NCI-H2227 treated with DMSO at 0.1 percent for 48 hours (cell line): ENCODE data around the gene CACNG5.

Experiments
- DNase-seq: peaks from one replicate; lab custom pipeline; 2025; lab: John Stamatoyannopoulos, UW

CACNG5 gene

DNA sequence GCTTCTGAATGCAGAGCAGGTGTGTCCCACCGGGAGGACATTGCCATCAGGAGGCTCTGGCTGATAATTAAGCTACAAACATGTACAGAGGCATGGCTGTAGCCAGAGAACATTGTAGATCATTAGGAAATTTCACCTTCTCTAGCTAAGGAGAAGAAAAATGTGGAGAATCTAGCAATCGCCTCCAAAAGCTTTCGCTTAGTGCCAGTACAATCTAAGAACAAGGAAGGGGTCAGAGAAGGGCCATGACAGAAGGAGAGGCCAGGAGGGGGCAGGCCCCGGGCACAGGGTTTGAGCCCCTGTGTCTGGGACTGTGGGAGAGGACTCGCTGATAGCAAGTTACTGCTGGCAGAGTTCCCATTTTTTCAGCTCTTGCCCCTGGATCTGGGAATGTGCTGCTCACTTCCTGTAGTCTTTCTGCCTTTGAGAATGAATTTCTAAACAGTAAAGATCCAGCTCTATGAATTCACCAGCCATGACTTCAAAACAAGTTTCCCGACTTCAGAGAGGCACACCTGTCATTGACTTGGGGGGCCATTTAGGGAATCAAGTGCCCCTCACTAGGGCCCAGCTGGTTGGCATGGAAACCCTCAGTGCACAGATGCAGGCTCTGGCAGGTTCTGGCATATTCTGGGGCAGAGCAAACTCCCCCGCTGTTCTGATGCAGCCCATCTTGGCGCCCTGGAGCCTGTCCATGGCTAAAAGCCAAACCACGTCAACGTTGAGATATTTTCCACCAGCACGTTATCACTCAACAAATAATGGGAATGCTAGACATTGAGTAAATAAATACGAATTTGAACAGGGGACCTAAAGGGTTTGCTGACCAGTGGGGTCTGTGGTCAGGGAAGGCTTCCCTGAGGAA lies 70.1 kb downstream of the CACNG5 start:
- no peak for DNase-seq

DNA sequence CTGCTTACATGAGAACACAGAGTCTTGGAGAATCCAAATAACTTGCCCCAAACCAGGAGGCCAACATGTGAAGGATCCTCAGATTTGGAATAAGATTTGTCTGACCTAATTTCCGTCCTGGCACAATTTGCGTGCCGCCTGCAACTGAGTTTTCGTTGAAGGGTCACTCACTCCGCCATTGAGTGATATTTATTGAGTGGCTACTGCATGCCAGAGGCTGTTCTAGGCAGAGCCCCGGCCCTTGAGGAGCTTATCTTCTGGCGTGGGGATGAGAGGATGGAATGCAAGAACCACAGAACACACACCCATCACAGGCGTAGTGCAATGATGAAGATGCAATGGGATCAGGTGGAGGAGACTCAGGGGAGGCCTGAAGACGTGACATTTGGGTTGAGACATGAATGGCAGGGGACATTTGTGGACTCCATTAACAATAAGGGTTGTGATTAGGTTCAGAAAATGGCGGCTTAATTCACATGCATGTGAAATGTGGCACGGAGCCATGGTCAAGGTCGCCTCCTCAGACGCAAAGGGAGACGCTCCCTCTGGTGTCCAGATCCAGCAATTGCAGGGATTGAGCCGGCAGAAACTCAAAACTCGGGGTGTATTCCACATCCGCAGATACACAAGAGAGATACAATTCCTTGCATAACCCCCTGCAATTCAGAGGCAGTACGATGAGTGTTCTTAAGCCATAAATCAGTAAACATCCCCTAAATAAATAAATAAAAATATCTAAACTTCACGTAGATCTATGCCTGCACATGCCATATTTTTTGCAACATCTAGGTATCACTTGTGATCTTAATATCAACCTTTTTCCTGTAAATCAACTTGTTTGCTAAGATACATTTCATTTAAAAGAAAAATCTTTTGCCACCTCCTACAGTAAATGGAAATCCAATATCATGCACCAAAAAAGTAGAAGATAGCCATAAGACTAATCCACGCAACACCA lies 71.7 kb downstream of the CACNG5 start:
- DNase-seq: peak; percentile 80

DNA sequence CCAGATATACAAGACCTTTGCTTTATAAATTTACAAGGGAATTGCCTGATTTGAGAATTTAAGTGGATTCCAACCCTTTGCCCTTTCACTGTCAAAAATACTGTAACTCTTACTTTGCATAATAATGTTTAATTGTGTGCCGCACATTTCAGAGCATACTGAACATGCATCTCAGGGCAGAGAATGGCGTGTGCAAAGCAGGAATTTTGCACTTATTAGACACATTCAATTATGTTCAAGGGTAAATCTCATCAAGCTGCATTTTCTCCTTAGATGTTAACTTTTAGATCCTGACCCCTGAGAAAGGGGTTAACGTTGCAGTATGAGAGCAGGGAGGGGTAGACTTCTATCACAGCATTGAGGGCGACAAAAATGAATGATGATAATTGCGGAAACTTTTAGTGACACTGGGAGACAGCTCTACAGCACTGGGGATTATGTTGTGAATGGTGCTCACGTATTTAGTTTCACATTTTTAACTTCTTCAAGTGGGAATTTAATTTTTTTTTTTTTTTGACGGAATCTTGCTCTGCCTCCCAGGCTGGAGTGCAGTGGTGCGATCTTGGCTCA lies 75.0 kb downstream of the CACNG5 start:
- no peak for DNase-seq

DNA sequence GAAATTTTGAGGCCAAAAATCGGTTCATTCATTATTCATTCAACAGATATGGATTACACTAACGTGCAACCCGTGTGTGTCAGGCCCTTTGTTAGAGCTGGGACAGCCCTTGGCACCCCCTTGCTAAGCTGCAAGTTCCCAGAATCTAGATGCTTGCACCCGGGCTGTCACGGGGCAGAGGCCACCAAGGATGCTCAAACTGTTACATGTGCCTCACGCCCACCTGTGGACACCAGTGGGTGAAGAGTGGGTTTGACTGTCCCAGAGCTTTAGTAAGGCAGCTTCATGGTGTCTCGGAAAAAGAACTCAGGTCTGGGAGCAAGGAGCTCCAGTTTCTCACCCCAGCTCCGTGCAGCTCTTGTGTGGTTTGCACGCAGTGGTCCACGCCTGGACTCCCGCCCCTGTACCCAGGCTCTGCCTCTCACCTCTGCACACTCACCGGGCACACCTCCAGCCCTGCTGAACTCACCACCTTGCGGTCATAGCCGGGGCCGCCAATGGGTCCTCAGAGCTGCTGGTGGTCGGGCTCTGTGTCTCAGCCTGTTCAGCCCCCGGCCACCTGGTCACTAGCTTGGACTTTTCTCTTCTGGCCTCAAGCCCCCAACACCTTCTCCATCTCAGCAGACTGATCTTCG lies 75.9 kb downstream of the CACNG5 start:
- DNase-seq: no peak

DNA sequence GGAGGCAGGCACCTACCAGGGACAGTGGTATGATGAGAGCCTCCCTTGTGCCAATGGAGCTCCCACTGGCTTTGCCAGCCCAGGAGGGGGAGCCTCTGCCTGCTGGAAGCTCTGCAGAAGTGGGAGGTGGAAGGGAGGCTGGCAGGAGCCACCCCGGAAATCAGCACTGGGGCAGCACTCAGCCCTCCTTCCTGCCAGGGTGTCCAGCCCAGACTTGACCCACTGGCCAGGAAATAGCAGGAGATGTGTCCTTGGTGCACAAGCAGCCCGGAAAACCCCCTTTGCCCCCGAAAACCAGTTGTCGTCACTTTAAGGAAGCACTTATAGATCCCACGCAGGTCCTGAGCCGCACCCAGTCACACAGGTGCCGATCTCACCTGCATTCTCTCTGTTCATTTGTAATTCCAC lies 80.3 kb downstream of the CACNG5 start:
- no peak for DNase-seq

DNA sequence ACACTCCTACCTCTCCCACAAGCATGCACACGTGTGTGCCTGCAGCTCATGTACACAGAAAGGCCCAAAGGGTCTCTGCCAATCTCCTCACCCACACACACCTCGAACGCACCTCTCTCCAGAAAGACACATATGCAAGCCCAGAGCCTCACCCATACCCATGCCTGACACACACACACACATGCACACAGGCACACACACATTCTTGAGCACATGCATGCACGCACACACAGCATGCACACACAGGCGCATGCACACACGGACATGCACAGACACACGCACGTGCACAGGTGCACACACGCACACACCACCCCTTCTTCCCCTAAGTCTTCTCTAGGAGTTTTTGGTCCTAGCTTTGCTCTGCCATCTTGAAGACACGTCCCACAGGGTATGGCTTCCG lies 80.9 kb downstream of the CACNG5 start:
- no peak for DNase-seq

DNA sequence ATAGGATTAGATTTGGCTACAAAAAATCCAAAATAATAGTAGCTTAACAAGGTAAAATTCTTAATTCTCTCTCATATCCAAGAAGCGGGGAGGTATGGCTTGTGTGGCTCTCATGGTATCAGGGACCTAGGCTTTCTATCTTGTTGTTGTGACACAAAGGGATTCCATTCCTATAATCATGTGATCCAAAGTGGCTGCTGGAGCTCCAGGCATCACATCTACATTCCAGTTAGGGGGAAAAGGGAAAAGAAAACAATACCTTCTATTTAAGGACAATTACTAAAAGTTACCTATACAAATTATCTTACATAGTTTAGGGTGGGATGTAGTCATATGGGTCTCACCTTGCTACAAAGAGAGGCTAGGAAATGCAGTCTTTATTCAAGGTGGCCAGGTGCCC lies 82.0 kb downstream of the CACNG5 start:
- no peak for DNase-seq

DNA sequence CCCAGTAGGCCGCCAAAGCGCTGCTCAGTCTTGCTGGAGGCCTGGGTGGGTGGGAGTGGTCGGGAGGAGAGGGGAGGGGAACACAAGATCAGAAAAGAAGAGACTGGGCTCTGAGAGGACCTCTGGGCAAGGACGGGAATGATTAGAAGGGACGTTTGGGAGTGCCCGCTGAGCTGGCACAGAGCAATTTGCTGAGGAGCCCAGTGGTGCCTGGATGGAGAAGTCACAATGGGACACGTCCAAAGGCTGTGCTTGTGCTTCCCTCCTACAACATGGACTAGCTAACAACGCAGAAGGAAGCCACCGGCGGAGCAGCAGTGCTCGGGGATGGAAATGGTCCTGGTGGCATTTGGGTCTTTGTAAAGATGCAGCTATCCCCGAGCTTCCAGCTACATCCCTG lies 84.0 kb downstream of the CACNG5 start:
- DNase-seq: no peak

DNA sequence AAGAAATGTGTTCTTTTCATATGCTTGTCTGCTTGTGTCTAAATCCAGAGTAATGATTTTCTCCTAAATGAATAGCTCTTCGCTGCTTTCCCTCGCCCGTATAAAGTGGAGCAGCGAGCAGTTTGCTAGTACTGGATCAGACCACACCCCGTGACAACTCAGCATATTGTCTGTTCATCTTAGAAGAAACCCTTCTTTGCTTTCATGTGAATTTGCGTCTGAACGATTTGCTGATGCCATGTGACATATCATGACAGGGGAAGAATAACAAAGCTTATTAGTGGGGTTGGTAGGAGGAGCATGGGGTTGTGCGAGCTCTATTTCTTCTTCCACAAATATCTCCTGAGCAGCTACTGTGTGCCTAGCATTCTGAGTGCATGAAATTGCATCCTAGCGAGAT lies 85.5 kb downstream of the CACNG5 start:
- DNase-seq: no peak

DNA sequence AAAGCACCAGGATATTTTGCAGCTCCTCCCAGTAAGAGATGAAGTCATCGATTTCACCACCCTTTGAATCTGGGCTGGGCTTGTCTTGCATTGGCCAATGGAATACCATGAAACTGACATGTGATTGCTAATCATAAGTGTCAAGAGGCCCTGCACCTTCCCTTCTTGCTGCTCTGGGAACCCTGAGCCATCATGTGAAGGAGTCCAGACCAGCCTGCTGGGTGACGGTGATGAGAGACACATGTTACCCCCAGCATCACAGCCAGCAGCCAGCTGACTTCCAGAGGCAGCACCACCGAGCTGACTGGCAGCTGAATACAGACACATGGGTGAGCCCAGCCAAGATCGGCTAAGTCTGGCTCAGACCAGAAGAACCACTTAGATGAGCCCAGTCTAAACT lies 86.0 kb downstream of the CACNG5 start:
- no peak for DNase-seq

DNA sequence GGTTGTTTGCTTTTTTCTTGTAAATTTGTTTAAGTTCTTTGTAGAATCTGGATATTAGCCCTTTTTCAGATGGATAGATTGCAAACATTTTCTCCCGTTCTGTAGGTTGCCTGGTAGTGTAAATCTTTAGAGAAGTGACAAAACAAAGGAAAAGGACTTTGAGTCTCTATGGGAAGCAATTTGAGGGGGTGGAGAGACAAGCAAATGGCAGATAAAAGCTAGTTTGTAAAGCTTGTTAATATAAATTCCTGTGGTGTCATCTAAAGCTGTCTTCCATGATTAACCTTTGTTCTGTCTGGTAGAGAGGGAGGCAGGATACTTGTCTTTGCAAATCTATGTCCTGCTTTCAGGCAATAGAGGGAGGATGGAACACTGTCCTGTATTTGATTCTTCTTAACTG lies 89.0 kb downstream of the CACNG5 start:
- no peak for DNase-seq

DNA sequence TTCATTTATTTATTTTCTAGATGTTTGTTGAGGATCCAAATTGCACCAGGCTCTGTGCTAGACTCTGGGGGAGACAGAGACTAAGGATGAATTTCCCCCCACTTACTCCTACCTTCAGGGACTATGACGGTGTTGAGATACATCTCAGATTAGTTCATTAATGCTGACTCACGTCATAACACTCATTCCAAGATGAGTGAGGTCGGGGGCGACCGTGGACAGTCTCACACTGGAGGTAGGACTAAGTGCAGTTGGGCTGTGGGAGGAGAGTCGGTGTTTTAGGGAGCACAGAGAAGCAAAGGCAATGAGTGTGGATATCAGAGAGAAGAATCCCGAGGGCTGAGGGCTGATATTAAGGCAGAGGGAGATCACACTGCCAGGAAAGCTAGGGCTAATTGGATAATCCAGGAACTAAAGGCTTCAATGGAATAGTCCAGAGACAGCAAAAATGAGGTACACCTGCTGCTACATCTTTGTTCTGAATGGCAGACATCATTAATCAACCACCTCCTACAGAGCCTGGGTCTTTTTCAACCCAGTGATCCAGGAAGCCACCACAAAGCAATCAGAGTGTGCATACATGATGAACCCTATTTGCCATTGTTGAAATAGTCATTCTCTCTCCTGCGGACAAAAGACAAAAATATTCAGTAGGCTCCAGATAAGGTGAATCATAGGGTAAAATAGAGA lies 91.0 kb downstream of the CACNG5 start:
- no peak for DNase-seq

DNA sequence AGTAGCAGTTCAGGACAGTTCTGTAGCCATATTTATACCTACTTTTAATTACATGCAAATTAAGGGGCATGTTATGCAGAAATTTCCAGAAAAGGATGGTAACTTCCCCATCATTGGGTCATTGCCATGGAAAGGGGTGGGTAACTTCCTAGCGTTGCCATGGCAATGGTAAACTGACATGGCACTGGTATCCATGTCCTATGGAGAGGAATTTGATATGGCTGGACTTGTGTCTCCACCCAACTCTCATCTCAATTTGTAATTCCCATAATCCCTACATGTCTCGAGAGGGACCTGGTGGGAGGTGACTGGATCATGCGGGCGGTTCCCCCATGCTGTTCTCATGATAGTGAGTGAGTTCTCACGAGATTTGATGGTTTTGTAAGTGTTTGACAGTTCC lies 94.0 kb downstream of the CACNG5 start:
- no peak for DNase-seq

DNA sequence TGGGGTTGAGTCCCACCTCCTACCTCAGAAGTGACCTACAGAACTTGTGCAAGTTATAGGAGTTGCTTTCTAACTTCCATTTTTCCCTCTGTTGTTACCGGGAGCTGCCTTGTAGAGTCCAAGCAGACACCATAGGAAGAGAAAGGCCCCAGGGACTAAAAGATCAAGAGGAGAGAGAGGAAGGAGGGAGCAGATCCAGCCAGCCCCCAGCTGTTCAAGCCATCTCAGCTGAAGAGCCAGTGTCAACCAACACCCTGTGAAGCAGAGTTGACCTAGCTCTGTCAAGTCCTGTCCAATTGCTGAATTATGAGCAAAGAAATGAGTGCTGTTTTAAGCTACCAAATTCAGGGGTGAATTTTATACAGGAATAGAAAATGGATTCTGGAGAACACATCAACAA lies 94.7 kb downstream of the CACNG5 start:
- no peak for DNase-seq

DNA sequence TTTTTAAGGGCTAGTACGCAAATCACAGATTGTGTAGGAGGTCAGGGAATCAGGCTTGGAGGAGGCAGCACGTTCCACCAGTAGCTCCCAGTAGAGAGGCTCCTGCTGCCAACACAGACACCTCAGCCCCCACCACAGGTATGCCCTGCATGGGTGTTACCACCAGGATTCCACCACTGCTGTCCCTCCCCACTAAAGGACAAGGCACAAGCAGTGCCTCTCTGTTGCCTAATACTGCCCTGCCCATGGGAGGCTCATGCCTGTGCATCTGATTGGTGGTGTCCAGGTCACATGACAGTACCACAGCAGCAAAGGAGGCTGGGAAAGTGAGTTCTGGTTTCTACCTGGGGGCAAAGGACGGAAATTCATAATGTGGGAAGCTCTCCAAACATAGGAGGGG lies 96.0 kb downstream of the CACNG5 start:
- DNase-seq: no peak

DNA sequence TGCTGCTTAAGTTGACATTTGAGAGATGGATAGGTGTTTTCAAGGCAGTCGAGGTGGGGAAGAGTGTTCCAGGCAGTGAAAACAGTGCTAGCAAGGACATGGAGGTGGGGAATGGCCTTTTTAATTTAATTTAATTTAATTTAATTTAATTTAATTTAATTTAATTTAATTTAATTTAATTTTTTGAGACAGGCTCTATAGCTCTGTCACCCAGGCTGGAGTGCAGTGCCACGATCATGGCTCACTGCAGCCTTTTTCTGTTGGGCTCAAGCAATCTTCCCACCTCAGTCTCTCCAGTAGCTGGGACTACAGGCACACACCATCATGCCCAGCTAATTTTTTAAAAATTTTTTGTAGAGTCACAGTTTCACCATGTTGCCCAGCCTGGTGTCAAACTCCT lies 97.4 kb downstream of the CACNG5 start:
- DNase-seq: no peak

DNA sequence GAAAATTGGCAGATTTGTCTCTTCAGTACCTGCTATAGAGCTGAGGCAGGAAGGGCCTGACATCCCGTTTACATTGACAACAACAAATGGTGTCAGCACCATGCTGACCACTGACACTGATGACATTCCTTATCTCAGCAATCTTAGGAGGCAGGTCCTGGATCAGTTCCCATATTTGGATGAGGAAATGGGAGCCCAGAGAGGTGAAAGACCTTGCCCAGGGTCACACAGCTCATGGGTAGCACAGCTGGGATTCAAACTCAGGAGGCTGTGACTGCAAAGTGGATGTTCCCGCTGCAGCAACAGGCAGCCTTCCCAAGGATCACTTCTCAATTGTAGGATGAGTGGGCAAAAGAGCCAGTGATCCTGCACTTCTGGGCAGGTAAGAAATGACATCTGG lies 99.1 kb downstream of the CACNG5 start:
- DNase-seq: no peak
